ENCODE results near the gene TMOD1.

The TMOD1 gene

GRCh38 chr9:97517331-97518089, 16.0 kb downstream of the TMOD1 start:
- peaks cover 20% of the 10 kb centered on the region for H3K4me1 Mint-ChIP-seq
- H3K36me3 Mint-ChIP-seq (ENCODE audit: low read depth), result no peaks in the 10 kb centered on the region
- peaks cover 60% of the 10 kb centered on the region for H3K27me3 Mint-ChIP-seq (ENCODE audit: low read depth)
- H3K27ac Mint-ChIP-seq, result no peak overlapping the region
- H3K9me3 Mint-ChIP-seq, result no peaks in the 10 kb centered on the region
- TF ChIP-seq CTCF (IDR thresholded peaks at IDR 0.05; ENCODE audit: unreplicated experiment in 3 of 3), result no peak
- H3K4me3 Mint-ChIP-seq, result no peak overlapping the region

- Mint-ChIP-seq H3K4me1 (peaks cover 20% of the 10 kb centered on the region), H3K4me3 (no peak overlapping the region), H3K9me3 (no peaks in the 10 kb centered on the region), H3K27me3 (ENCODE audit: low read depth) (peaks cover 60% of the 10 kb centered on the region), H3K36me3 (ENCODE audit: low read depth) (no peaks in the 10 kb centered on the region), H3K27ac (no peak overlapping the region)
- no peak for TF ChIP-seq CTCF (IDR thresholded peaks at IDR 0.05; ENCODE audit: unreplicated experiment in 3 of 3)
Observed at GRCh38 chr9:97518166-97518908, 16.9 kb downstream of the TMOD1 start.

GRCh38 chr9:97518909-97519307, 17.4 kb downstream of the TMOD1 start:
- H3K27ac Mint-ChIP-seq, result no peak overlapping the region
- TF ChIP-seq CTCF (IDR thresholded peaks at IDR 0.05; ENCODE audit: unreplicated experiment in 3 of 3), result no peak
- H3K4me1 Mint-ChIP-seq, result peaks cover 20% of the 10 kb centered on the region
- H3K36me3 Mint-ChIP-seq (ENCODE audit: low read depth), result no peaks in the 10 kb centered on the region
- H3K4me3 Mint-ChIP-seq, result no peak overlapping the region
- H3K9me3 Mint-ChIP-seq, result no peaks in the 10 kb centered on the region
- H3K27me3 Mint-ChIP-seq (ENCODE audit: low read depth), result peaks cover 65% of the 10 kb centered on the region

GRCh38 chr9:97519441-97519970, 18.0 kb downstream of the TMOD1 start:
- Mint-ChIP-seq H3K4me1 (peaks cover 20% of the 10 kb centered on the region), H3K9me3 (no peaks in the 10 kb centered on the region), H3K27me3 (ENCODE audit: low read depth) (peaks cover 70% of the 10 kb centered on the region), H3K4me3 (no peak overlapping the region), H3K36me3 (ENCODE audit: low read depth) (no peaks in the 10 kb centered on the region), H3K27ac (no peak overlapping the region)
- no peak for TF ChIP-seq CTCF (IDR thresholded peaks at IDR 0.05; ENCODE audit: unreplicated experiment in 3 of 3)

- H3K27ac Mint-ChIP-seq, result no peak overlapping the region
- H3K4me1 Mint-ChIP-seq, result peaks cover 14% of the 10 kb centered on the region
- peaks cover 57% of the 10 kb centered on the region for H3K27me3 Mint-ChIP-seq (ENCODE audit: low read depth)
- H3K9me3 Mint-ChIP-seq, result no peaks in the 10 kb centered on the region
- no peak for TF ChIP-seq CTCF (IDR thresholded peaks at IDR 0.05; ENCODE audit: unreplicated experiment in 3 of 3)
- no peak overlapping the region for H3K4me3 Mint-ChIP-seq
- no peaks in the 10 kb centered on the region for H3K36me3 Mint-ChIP-seq (ENCODE audit: low read depth)
Observed at GRCh38 chr9:97521576-97522333, 20.3 kb downstream of the TMOD1 start.

Measured in nephron (organoid).